Measurements from ENCODE around the gene BMS1. TPM values are rescaled to one million over a fixed set of nuclear protein-coding genes. Genes with fewer than 3 reads are reported as not detected.
"Not testable (repeated sequence)": the region's sequence is repeated elsewhere in the genome, so short reads cannot be mapped to it uniquely, and the experiment has no call there.

Gene BMS1
- total RNA-seq, 3 donors from 2014 or later (not counting 1 experiment from before 2014, with no cell fraction given), result 10.4 to 12.1 (median 11.9) TPM

- ATAC-seq, result no peak
- no peaks in the 10 kb centered on the region for H3K4me1 Mint-ChIP-seq
- Histone ChIP-seq H3K36me3 (ENCODE audit: control insufficient read depth, insufficient read depth, low read length) (no peaks in the 10 kb centered on the region), H3K4me3 (ENCODE audit: low read length) (no peak overlapping the region), H3K27ac (ENCODE audit: low read length) (no peak overlapping the region), H3K27me3 (ENCODE audit: control insufficient read depth, insufficient read depth, low read length) (peaks cover 2% of the 10 kb centered on the region), H3K9me3 (ENCODE audit: control insufficient read depth, insufficient read depth, low read length) (no peaks in the 10 kb centered on the region), H3K4me1 (ENCODE audit: control insufficient read depth, insufficient read depth, low read length) (peaks cover 10% of the 10 kb centered on the region)
- peaks cover 25 to 32% of the 10 kb centered on the region in 2 donors for H3K27me3 Mint-ChIP-seq (ENCODE audit: low read depth in 2 of 2)
- H3K27ac Mint-ChIP-seq, result no peak overlapping the region
- no peak for DNase-seq
- 84% methylated on average over 9 of the region's 9 CpGs for WGBS (ENCODE audit: insufficient coverage)
- no peaks in the 10 kb centered on the region for H3K36me3 Mint-ChIP-seq
- intact Hi-C loops (cut with micrococcal nuclease), result no loop called here
- no peak for TF ChIP-seq CTCF (IDR thresholded peaks at IDR 0.05)
- no peak overlapping the region for H3K4me3 Mint-ChIP-seq
- no peaks in the 10 kb centered on the region for H3K9me3 Mint-ChIP-seq
These were observed 85.9 kb downstream of the BMS1 start for GRCh38 chr10:42868530-42868929.

- 88% methylated on average over 9 of the region's 9 CpGs for WGBS (ENCODE audit: insufficient coverage)
- Mint-ChIP-seq H3K4me1 (no peaks in the 10 kb centered on the region), H3K4me3 (no peak overlapping the region), H3K36me3 (no peaks in the 10 kb centered on the region), H3K9me3 (no peaks in the 10 kb centered on the region), H3K27me3 (ENCODE audit: low read depth in 2 of 2) (peaks cover 14 to 17% of the 10 kb centered on the region in 2 donors), H3K27ac (no peak overlapping the region)
- DNase-seq (no peak), ATAC-seq (no peak)
- H3K27me3 ChIP-seq (ENCODE audit: control insufficient read depth, insufficient read depth, low read length), result peaks cover 2% of the 10 kb centered on the region
- H3K36me3 ChIP-seq (ENCODE audit: control insufficient read depth, insufficient read depth, low read length), result no peaks in the 10 kb centered on the region
- H3K9me3 ChIP-seq (ENCODE audit: control insufficient read depth, insufficient read depth, low read length), result no peaks in the 10 kb centered on the region
- no peak overlapping the region for H3K27ac ChIP-seq (ENCODE audit: low read length)
- no peak for TF ChIP-seq CTCF (IDR thresholded peaks at IDR 0.05)
- peaks cover 10% of the 10 kb centered on the region for H3K4me1 ChIP-seq (ENCODE audit: control insufficient read depth, insufficient read depth, low read length)
- H3K4me3 ChIP-seq (ENCODE audit: low read length), result no peak overlapping the region
- intact Hi-C loops (cut with micrococcal nuclease), result no loop called here
These were observed 87.4 kb downstream of the BMS1 start for GRCh38 chr10:42869977-42870350.

- H3K4me1 Mint-ChIP-seq; H3K9me3 Mint-ChIP-seq; H3K27me3 ChIP-seq (ENCODE audit: control insufficient read depth, insufficient read depth, low read length); H3K4me3 Mint-ChIP-seq; H3K27ac Mint-ChIP-seq; H3K36me3 ChIP-seq (ENCODE audit: control insufficient read depth, insufficient read depth, low read length); ATAC-seq; intact Hi-C loops (cut with micrococcal nuclease); H3K27ac ChIP-seq (ENCODE audit: low read length); H3K4me1 ChIP-seq (ENCODE audit: control insufficient read depth, insufficient read depth, low read length); H3K4me3 ChIP-seq (ENCODE audit: low read length); H3K9me3 ChIP-seq (ENCODE audit: control insufficient read depth, insufficient read depth, low read length); H3K36me3 Mint-ChIP-seq; DNase-seq: not testable (repeated sequence)
- WGBS (ENCODE audit: insufficient coverage), result 85% methylated on average over 13 of the region's 13 CpGs
- peaks cover 9 to 10% of the 10 kb centered on the region in 2 donors for H3K27me3 Mint-ChIP-seq (ENCODE audit: low read depth in 2 of 2)
These were observed 88.6 kb downstream of the BMS1 start for GRCh38 chr10:42871138-42871641.

- Histone ChIP-seq H3K36me3 (ENCODE audit: control insufficient read depth, insufficient read depth, low read length) (no peaks in the 10 kb centered on the region), H3K4me3 (ENCODE audit: low read length) (no peak overlapping the region), H3K9me3 (ENCODE audit: control insufficient read depth, insufficient read depth, low read length) (no peaks in the 10 kb centered on the region), H3K4me1 (ENCODE audit: control insufficient read depth, insufficient read depth, low read length) (peaks cover 3% of the 10 kb centered on the region), H3K27ac (ENCODE audit: low read length) (no peak overlapping the region), H3K27me3 (ENCODE audit: control insufficient read depth, insufficient read depth, low read length) (no peaks in the 10 kb centered on the region)
- no peak overlapping the region for H3K4me3 Mint-ChIP-seq
- H3K27me3 Mint-ChIP-seq (ENCODE audit: low read depth in 2 of 2), result peaks cover 9 to 10% of the 10 kb centered on the region in 2 donors
- DNase-seq, result no peak
- 90% methylated on average over 6 of the region's 6 CpGs for WGBS (ENCODE audit: insufficient coverage)
- no peak for TF ChIP-seq CTCF (IDR thresholded peaks at IDR 0.05)
- H3K9me3 Mint-ChIP-seq, result no peaks in the 10 kb centered on the region
- H3K4me1 Mint-ChIP-seq, result no peaks in the 10 kb centered on the region
- no peak for ATAC-seq
- intact Hi-C loops (cut with micrococcal nuclease), result no loop called here
- H3K27ac Mint-ChIP-seq, result no peak overlapping the region
- no peaks in the 10 kb centered on the region for H3K36me3 Mint-ChIP-seq
These were observed 89.2 kb downstream of the BMS1 start for GRCh38 chr10:42871823-42872222.

Measured in natural killer cell (primary cell).